HG03175 (cell line): ENCODE results near the gene CTXN1.
"Not testable (repeated sequence)": the region's sequence is repeated elsewhere in the genome, so short reads cannot be mapped to it uniquely, and the experiment has no call there.

Experiments used
- ATAC-seq: cut with Tn5 transposase; IDR thresholded peaks from one replicate; pipeline ENCODE4 v1.9.1; 2021; ENCODE audit warnings: mild to moderate bottlenecking, moderate library complexity; ENCODE audit not compliant: unreplicated experiment

CTXN1 gene

GRCh38 chr19:7926021-7926726 is at the start of gene CTXN1:
Gene CTXN1, minus strand, starts transcription at chr19:7926135. Its CDS starts 597 bp downstream, at chr19:7925538.
- ATAC-seq: peak; percentile 36

DNA sequence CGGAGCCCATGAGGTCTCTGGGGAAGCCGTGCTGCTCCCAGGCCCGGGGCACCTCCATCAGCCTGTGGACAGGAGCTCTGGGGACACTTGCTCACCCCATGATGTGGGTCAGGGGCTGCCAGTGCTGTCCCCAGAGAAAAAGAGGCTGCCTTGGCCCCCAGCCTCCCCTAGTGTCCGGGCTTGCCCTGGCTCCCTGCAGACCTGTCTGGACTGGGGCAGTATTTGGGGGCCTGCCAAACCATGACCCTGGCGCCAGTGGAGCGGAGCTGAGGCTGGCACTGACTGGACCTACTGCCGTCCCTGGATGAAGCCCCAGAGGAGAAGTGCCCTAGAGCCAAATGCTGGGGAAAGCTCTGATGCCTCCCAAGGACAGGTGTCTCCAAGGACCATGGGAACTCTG is 49.1 kb upstream of the CTXN1 start:
- ATAC-seq: no peak

DNA sequence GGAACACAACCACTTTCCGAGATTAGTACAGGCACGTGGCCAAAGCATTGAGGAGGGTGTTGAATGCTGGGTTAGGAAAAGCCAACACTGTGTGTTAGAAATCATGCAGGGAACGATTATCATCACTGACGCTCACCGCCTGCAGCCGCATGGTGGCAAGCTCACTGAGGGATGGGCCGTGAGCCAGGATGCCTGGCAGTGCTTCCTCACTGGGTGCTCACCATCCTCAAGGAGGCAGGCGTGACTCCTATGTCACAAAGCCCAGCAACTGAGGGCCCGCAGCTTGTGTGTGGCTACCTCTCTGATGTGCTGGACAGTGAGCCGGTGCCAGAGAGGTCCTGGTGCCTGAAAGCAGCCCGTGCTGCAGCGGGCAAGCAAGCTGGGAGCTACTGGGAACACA is 47.9 kb upstream of the CTXN1 start:
- ATAC-seq: no peak

DNA sequence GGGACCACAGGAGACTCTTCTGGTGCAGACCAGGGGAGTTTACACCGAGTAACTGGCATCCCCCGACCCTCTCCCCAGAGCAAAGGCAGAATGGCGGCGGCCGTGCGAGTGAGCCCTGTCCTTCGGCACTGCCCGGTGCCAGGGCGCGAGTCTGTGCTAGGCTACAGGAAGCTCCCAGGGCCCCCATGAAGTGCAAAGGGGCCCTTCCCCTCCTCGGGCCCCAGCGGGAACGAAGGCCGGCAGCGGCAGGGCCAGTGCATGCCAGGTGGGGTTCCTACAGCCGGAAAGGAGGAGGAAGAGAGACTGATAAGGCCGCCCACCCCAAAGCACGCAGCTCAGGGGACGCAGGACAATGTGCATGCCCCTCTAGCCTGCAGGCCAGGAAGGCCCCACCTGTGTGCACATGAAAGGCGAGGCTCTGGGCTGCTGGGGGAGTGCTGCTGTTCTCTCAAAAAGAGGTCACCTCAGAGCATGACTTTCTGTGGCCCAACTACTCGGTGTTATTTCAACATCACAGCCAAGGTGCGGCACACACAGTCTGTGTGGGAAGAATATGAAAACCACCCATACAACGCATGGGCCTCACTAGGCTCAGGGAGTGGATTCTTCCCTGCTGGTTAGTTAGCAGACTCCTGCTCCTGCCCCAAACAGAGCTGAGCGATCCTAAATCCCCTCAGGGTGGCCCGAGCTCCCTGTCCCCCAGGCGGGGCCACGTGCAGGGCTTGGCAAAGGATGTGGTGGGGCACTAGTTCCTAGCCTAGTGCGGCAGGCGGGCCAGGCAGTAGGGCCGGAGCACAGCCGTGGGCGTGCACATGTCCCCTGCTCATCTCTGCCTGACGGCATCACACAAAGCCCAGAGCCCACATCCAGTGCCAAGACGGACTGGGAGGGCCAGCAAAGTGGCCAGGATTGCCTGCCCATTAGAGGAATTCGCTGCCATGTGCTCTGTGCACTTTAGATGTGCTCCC is 45.9 kb upstream of the CTXN1 start:
- ATAC-seq: no peak

GRCh38 chr19:7970716-7971448 is 44.9 kb upstream of the CTXN1 start:
- ATAC-seq: no peak

DNA sequence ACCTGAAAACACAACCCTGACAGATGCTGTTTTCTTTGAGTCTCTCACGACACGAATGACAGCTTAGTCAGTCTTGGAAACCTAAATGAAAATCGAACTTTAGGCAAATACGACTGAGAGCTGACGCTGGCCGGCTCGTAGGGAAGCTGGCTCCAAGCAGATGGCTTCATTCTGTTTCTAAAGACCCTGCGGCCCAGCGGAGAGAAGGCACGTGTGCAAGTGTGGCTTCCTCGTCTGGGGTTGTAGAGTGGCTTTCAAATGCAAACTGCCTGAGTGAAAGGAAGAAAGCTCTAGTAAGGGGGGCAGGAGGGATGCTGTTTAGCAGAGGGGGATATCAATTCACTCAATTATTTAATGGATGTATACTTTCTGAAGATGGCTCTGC is 43.6 kb upstream of the CTXN1 start:
- no peak for ATAC-seq

DNA sequence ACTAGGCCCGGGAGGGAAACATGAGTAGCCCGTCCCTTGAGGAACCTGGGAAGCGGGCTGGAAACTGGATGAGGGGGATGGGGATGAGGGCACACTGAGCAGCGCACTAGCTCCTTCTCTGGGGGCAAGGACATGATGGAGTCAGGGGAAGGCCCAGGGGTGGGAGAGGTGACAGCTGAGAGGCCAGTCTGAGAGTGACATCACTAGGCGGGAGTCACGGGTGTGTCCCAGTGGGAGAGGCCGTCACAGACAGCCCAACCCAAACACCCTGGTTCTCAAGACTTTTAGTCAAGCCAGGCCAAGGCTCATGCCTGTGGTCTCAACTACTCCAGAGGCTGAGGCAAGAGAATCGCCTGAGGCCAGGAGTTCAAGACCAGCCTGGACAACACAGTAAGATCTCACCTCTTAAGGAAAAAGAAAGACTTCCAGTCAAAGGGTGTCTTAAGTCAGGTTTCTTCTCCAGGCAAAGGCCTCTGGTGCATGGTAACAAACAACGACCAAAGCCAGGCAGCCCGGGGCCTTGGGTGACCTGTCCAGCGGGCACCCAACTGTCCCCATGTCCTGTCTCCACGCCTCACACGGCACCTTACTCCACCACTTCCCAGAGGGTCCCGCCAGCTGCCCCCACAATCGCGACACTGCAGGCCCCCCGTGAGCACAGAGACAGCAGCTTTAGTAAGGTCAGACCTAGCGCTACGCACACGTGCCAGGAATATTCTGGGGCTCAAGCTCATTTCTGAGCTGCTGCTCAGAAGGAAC is 43.0 kb upstream of the CTXN1 start:
- no peak for ATAC-seq

GRCh38 chr19:7968008-7968795 is 42.3 kb upstream of the CTXN1 start:
- no peak for ATAC-seq

- no peak for ATAC-seq
Observed at GRCh38 chr19:7965921-7966665, 40.2 kb upstream of the CTXN1 start.

DNA sequence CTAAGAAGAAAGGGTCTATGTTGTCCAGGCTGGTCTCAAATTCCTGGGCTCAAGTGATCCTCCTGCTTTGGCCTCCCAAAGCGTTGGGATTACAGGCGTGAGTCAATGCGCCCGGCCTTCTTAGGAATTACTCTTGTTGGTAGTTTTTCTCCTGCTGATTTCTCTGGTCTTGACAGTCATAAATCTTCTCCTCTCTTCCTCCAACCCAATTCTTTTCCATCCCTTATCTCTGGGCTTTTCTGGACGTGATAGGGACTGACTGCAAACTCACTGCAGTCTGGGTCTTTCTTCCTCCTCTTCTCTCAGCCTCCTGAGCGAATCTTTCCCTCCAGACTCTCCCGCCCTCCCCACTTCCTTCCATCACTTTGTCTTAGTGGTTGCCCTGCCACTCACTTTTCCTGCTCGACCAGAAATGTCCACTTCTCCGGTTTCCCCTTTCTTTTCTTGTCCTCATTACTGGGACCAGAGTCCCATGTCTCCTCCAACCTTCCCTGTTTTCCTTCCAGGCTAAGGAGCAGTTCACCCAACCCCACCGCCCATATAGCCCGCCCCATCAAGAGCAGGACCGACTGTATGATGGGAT is 39.4 kb upstream of the CTXN1 start:
- ATAC-seq: no peak

GRCh38 chr19:7963566-7963965 is 37.6 kb upstream of the CTXN1 start:
- no peak for ATAC-seq

DNA sequence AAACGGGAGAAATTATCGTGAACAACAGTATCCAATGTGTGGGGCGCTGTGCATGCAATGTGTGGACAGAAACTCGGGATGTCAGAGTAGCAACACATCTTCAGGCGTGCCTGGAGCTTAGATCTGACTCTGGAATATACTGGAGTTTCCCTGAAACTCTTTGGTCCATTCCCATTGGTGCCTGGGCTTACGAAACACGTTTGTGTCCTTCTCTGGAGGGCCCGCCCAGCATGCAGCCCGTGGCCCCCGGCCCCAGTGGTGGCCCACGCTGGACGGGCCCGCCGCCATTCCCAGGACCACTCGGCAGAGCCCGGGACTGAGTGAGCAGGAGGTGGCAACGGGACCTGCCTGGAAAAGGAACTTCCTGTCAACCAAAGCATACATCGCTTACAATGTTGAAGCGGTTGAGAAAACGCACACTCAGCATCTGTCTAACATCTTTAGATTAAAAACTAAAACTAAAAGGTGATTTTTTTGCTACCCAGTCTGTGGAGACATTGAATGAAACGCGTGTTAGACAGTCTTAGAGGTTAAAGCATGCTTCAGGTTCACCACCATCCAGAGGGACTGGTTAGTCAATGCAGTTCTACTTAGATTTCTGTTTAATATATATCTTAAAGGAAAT is 36.8 kb upstream of the CTXN1 start:
- no peak for ATAC-seq

- no peak for ATAC-seq
Observed at GRCh38 chr19:7961920-7962626, 36.1 kb upstream of the CTXN1 start.

- ATAC-seq: not testable (repeated sequence)
Observed at GRCh38 chr19:7961082-7961481, 35.1 kb upstream of the CTXN1 start.

GRCh38 chr19:7959211-7959610 is 33.3 kb upstream of the CTXN1 start:
- ATAC-seq: no peak

- ATAC-seq: no peak
Observed at GRCh38 chr19:7955696-7956095, 29.8 kb upstream of the CTXN1 start.

GRCh38 chr19:7953576-7953975 is 27.6 kb upstream of the CTXN1 start:
- no peak for ATAC-seq

DNA sequence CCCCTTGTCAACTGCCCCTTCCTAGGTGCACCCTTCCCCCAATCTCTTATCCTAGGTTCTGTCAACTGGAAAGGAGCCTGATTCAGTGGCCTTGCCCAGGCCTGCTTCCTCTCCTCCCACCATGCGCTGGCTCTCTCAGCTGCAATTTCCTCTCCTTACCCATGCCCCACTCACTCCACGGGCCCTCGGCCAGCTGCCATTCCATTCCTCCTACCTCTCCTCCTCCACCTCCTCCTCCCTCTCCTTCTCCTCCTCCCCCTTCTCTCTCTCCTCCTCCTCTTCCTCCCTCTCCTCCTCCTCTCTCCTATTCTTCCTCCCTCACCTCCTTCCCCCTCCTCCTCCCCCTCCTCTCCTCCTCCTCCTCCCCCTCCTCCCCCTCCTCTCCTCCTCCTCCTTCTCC is 27.1 kb upstream of the CTXN1 start:
- no peak for ATAC-seq
